Activated T-cell treated with anti-CD3 and anti-CD28 coated beads, Interleukin-2, amount 50 U/mL, for 48 hours (primary cell): Measurements from ENCODE around the gene SPPL2B.
"Not testable (repeated sequence)": the region's sequence is repeated elsewhere in the genome, so short reads cannot be mapped to it uniquely, and the experiment has no call there.

ENCODE experiments used
- DNase-seq, 2 experiments: peaks; one replicate each; pipeline ENCODE4 v3.0.0-alpha.2; 2020

The SPPL2B gene

GRCh38 chr19:2338751-2339643, 10.5 kb downstream of the SPPL2B start:
- no peak for DNase-seq

- DNase-seq = no peak
Observed at GRCh38 chr19:2339644-2340310, 11.3 kb downstream of the SPPL2B start.

DNA sequence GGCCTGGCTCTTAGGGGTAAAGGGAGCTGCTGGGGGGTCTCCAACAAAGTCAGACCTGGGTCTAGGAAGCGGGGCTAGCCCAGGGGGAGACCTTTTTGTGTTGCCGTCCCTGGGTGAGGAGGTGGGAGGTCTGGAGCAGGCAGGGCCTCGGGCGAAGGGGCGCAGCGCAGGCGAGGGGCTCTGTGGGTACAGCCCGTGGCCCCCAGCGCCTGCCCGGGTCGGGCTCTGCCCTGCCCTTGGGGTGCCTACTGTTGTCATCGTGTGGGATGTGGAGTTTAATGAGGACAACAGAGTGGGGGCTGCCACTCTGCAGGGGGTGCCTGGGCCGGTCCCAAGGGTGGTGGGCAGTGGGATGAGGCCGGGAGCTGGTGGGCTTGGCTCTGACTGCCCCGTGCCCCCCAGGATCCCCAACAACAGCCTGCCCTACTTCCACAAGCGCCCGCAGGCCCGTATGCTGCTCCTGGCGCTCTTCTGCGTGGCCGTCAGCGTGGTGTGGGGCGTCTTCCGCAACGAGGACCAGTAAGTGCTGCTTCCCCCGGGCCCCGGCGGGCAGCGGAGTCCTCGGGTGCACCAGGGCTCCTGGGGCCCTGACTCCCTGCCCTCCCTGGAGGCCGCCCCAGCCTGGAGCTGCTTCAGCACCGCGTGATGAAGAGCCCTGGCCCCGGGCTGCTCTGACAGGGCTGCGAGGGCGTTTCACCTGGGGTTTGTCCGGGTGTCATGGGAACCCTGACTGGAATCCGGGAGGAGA, 12.2 kb downstream of the SPPL2B start:
- no peak for DNase-seq

- no peak for DNase-seq
Observed at GRCh38 chr19:2341244-2341751, 12.8 kb downstream of the SPPL2B start.

DNA sequence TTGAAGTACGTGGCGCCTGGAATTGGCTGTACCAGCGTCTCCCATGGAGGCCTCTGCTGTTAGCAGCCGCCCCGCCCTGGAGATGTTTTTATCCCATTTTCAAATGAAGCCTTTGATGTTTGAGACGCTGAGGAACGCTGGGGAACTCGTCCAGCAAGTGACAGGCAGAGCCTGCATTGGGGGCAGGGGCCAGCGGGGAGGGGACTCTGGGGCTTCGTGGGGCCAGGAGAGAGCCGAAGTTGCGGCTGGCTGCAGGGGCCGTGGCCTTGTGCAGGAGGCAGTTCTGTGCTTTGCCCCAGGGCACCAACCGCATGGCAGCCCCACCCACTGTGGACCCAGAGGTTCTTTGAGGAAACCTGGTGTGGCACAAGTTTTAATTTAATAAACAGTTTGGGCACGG, 13.5 kb downstream of the SPPL2B start:
- no peak for DNase-seq

- DNase-seq = no peak
Observed at GRCh38 chr19:2342656-2343288, 14.3 kb downstream of the SPPL2B start.

- DNase-seq = no peak
Observed at GRCh38 chr19:2343289-2343982, 15.0 kb downstream of the SPPL2B start.

- no peak for DNase-seq
Observed at GRCh38 chr19:2344381-2344870, 15.9 kb downstream of the SPPL2B start.

GRCh38 chr19:2345076-2345475, 16.6 kb downstream of the SPPL2B start:
- no peak for DNase-seq

DNA sequence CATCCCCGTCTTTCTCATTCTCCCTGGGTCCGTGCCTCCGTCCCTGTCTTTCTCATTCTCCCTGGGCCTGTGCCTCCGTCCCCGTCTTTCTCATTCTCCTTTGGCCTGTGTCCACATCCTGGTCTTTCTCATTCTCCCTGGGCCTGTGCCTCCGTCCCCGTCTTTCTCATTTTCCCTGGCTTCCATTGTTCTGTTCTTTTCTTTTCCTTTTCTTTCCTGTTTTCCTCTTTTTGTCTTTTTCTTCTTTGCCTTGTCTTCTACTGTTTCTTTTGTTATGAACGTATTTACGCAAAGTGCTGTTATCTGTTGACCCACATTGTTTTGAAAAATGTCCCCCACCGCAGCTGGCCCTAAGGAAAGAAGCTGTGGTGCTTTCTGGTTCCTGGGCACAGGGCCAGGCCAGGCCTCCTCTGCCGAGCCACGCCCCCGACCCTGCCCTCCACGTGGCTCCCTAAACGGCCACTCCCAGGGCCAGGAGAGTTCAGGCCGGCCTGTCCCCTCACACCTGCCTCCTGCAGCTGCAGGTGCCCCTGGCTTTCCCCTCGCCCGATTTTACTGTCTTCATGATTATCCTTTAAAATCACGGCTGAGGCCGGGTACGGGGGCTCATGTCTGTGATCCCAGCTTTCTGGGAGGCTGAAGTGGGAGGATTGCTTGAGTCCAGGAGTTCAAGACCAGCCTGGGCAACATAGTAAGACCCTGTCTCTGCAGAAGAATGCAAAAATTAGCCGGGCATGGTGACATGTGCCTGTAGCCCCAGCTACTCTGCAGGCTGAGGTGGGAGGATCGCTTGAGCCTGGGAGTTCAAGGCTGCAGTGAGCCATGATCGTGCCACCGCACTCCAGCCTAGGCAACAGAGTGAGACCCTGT, 17.5 kb downstream of the SPPL2B start:
- no peak for DNase-seq

GRCh38 chr19:2349818-2350217, 21.3 kb downstream of the SPPL2B start:
- not testable (repeated sequence) for DNase-seq

DNA sequence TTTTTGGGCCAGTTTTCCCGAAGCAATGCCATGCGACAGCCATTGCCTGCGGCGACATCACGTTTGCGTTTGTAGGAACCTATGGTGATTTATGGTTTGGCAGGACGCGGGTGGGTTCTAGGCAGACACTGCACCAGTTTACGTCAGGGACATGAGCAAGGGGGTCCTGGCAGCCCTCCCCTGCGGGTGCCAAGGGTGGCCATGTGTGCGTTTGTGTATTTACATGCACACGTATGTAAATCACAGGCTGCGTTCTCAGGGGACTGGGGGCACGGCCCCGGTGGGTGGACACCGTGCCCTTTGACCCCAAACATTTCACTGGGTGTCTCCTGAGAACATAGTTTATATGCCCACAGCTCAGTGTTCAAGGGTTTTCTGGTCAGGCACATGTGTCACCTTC, 22.2 kb downstream of the SPPL2B start:
- DNase-seq = no peak

GRCh38 chr19:2351591-2351990, 23.1 kb downstream of the SPPL2B start:
- DNase-seq = no peak

GRCh38 chr19:2352121-2352520, 23.6 kb downstream of the SPPL2B start:
- no peak for DNase-seq

DNA sequence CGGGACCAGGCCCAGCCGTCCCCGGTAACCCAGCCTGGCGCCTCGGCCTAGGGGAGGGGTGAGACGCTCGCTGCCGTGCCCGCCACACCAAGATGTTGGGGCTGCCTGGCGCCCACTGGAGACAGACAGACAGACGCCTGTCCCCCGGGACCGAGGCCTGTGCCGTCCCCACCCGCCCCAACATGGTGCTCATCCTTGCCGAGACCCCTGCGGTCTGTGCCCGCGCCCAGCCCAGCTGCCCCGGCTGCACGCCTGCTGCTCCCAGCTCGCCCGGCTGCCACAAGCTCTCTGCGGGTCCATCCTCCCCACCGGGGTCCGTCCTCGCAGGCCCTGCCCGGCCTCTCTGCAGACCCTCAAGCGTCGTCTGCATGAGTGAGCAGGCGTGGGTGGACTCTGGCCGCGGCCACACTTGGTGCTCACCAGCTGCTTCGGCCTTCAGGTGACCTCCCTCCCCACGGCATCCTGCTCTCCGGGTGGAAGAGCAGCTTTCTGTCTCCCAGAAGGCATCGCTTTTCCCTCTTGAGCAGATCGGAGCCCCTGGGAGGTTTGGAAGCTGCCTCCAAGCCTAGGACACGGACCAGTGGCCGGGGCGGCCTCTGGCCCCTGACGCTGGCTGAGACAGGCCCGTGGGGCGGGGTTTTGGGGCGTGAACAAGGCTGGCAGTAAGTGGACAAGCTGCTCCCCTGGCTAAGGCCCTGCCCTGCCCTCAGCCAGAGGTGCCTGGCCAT, 24.8 kb downstream of the SPPL2B start:
- DNase-seq = no peak

GRCh38 chr19:2353887-2354592, 25.6 kb downstream of the SPPL2B start:
- DNase-seq = no peak

GRCh38 chr19:2354670-2355069, 26.2 kb downstream of the SPPL2B start:
- DNase-seq = no peak

DNA sequence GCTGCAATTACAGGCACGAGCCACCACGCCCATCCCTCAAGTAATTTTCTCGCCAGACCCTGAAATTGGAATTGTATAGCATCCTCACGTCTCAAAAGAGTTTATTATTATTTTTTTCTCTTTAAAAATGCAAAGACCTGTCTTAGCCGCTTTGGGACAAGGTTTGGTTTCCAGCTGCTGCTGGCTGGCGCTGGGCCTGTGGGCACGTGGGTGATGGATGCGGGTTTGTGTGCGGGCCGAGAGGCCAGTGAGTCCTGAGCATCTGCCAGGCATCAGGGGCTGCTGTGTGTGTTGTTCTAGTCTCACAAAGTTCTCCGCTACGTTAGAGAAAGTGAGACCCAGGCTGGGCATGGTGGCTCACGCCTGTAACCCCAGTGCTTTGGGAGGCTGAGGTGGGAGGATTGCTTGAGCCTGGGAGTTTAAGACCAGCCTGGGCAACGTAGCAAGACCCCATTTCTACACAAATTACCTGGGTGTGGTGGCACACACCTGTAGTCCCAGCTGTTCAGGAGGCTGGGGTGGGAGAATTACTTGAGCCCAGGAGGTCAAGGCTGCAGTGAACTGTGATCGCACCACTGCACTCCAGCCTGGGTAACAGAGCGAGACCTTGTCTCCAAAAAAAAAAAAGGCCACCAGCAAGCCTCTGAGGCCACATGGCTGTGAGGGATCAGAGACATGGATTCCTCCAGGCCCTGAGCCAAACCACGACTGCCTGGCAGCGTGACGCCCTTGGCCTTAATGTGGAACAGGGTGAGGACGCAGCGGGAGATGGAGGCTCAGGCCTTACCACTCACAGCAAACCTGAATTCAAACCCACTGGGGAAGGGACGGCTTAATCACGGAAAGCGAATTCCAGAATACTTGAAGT, 26.9 kb downstream of the SPPL2B start:
- no peak for DNase-seq
